SK-N-SH treated with all-trans-retinoic acid at 6 μM for 48 hours (cell line): ENCODE results near the gene TMEM131L.

Source experiments
- ATAC-seq: fragments of 200-7000 bp; cut with Tn5 transposase; 3 replicates; pipeline ENCODE4 v1.9.1; 2020; ENCODE audit warnings: mild to moderate bottlenecking, moderate library complexity
- ARNTL ChIP-seq: fragments of 450-650 bp; formaldehyde crosslinking; IDR thresholded peaks from 2 replicates; pipeline ENCODE4 v1.5.0; 2020; ENCODE audit warnings: low read depth, mild to moderate bottlenecking, moderate library complexity, borderline replicate concordance
- BACH2 ChIP-seq: fragments of 250-450 bp; sonication (Bioruptor Pico); IDR thresholded peaks from 2 replicates; pipeline ENCODE4 v1.9.0; 2021; ENCODE audit warnings: mild to moderate bottlenecking, borderline replicate concordance
- CSDC2 ChIP-seq: fragments of 250-450 bp; sonication (Bioruptor Pico); IDR thresholded peaks from 2 replicates; pipeline ENCODE4 v1.5.0; 2020; ENCODE audit warnings: mild to moderate bottlenecking, moderate library complexity
- ESRRG ChIP-seq: fragments of 250-450 bp; sonication (Bioruptor Pico); IDR thresholded peaks from 2 replicates; pipeline ENCODE4 v1.6.1; 2021; ENCODE audit warnings: mild to moderate bottlenecking
- ISL1 ChIP-seq: fragments of 250-450 bp; sonication (Bioruptor Pico); IDR thresholded peaks from 2 replicates; pipeline ENCODE4 v2.1.2; 2022; ENCODE audit warnings: mild to moderate bottlenecking, moderate library complexity
- OSR1 ChIP-seq: fragments of 250-450 bp; sonication (Bioruptor Pico); IDR thresholded peaks from 2 replicates; pipeline ENCODE4 v1.8.0; 2022; ENCODE audit warnings: moderate library complexity, mild to moderate bottlenecking, inconsistent platforms
- PPARA ChIP-seq: fragments of 250-450 bp; sonication (Bioruptor Pico); IDR thresholded peaks from 2 replicates; pipeline ENCODE4 v1.5.0; 2020; ENCODE audit warnings: mild to moderate bottlenecking, borderline replicate concordance
- RARB ChIP-seq: fragments of 250-450 bp; sonication (Bioruptor Pico); IDR thresholded peaks from 2 replicates; pipeline ENCODE4 v1.8.0; 2021; ENCODE audit warnings: mild to moderate bottlenecking, moderate library complexity
- SNAI2 ChIP-seq: fragments of 250-450 bp; sonication (Bioruptor Pico); IDR thresholded peaks from 2 replicates; pipeline ENCODE4 v1.5.0; 2020; ENCODE audit warnings: mild to moderate bottlenecking, moderate library complexity
- TCF4 ChIP-seq: fragments of 250-450 bp; sonication (Bioruptor Pico); IDR thresholded peaks from 2 replicates; pipeline ENCODE4 v1.8.0; 2021; ENCODE audit warnings: mild to moderate bottlenecking, moderate library complexity, borderline replicate concordance
- TOX ChIP-seq: fragments of 250-450 bp; sonication (Bioruptor Pico); IDR thresholded peaks from 2 replicates; pipeline ENCODE4 v1.8.0; 2021; ENCODE audit warnings: mild to moderate bottlenecking, moderate library complexity, borderline replicate concordance
- ZFP30 ChIP-seq: fragments of 450-650 bp; formaldehyde crosslinking; IDR thresholded peaks from 2 replicates; pipeline ENCODE4 v1.5.0; 2022; ENCODE audit warnings: mild to moderate bottlenecking, moderate library complexity
- ZNF565 ChIP-seq: fragments of 450-650 bp; formaldehyde crosslinking; conservative IDR thresholded peaks from 2 replicates; pipeline ENCODE4 v1.5.0; 2020; ENCODE audit warnings: low read depth, mild to moderate bottlenecking, moderate library complexity
- ZNF70 ChIP-seq: fragments of 450-650 bp; formaldehyde crosslinking; IDR thresholded peaks from 2 replicates; pipeline ENCODE4 v1.5.0; 2020; ENCODE audit warnings: mild to moderate bottlenecking, moderate library complexity
- ZNF8 ChIP-seq: fragments of 450-650 bp; formaldehyde crosslinking; IDR thresholded peaks from 2 replicates; pipeline ENCODE4 v1.5.0; 2020; ENCODE audit warnings: mild to moderate bottlenecking, moderate library complexity
- TF ChIP-seq, protein P1 (sequence below): fragments of 250-450 bp; sonication (Bioruptor Pico); IDR thresholded peaks from 2 replicates; pipeline ENCODE4 v1.5.0; 2020; ENCODE audit warnings: mild to moderate bottlenecking, moderate library complexity
- TF ChIP-seq, protein P2 (sequence below): fragments of 250-450 bp; sonication (Bioruptor Pico); IDR thresholded peaks from 2 replicates; pipeline ENCODE4 v1.5.1; 2020; ENCODE audit warnings: low read depth, mild to moderate bottlenecking, moderate library complexity
- TF ChIP-seq, protein P3 (sequence below): fragments of 250-450 bp; sonication (Bioruptor Pico); IDR thresholded peaks from 2 replicates; pipeline ENCODE4 v1.5.1; 2021; ENCODE audit warnings: mild to moderate bottlenecking, moderate library complexity
- TF ChIP-seq, protein P4 (sequence below): fragments of 250-450 bp; sonication (Bioruptor Pico); IDR thresholded peaks from 2 replicates; pipeline ENCODE4 v1.8.0; 2020; ENCODE audit warnings: mild to moderate bottlenecking, moderate library complexity, borderline replicate concordance

Gene TMEM131L

DNA sequence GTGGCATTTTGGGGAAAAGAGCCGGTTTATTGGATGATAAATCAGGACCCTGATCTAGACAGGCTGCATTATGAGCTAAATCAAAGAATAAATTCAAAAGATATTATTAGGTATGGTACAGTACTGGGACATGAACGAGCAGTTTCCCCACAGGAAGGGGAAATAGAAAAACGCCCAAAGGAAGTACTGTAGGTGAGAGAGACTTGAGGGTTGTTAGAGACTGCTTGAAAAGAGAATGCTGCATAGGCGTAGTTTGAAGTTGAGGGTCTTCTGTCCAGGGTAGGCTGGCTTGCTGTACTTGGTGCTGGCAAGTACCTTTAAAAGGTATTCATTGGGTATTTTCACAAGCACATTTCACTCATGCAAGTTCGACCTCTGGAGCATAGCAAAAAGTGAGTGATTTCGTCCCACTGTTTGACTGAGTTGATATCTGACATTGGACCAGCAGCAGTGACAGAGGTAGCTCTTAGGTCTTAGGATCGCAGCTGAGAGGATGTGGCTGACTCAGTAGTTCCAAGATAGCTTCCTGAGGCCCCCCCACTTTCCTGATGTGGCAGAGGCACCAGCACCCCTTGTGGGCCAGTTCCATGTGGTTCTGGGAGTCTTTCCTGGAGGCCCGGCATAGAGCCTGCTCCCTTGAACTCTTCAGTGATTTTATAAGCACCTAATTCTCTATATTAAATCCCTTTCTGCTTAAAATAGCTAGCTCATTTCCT, 64.3 kb downstream of the TMEM131L start (continued):
- TF ChIP-seq, protein P1, sequence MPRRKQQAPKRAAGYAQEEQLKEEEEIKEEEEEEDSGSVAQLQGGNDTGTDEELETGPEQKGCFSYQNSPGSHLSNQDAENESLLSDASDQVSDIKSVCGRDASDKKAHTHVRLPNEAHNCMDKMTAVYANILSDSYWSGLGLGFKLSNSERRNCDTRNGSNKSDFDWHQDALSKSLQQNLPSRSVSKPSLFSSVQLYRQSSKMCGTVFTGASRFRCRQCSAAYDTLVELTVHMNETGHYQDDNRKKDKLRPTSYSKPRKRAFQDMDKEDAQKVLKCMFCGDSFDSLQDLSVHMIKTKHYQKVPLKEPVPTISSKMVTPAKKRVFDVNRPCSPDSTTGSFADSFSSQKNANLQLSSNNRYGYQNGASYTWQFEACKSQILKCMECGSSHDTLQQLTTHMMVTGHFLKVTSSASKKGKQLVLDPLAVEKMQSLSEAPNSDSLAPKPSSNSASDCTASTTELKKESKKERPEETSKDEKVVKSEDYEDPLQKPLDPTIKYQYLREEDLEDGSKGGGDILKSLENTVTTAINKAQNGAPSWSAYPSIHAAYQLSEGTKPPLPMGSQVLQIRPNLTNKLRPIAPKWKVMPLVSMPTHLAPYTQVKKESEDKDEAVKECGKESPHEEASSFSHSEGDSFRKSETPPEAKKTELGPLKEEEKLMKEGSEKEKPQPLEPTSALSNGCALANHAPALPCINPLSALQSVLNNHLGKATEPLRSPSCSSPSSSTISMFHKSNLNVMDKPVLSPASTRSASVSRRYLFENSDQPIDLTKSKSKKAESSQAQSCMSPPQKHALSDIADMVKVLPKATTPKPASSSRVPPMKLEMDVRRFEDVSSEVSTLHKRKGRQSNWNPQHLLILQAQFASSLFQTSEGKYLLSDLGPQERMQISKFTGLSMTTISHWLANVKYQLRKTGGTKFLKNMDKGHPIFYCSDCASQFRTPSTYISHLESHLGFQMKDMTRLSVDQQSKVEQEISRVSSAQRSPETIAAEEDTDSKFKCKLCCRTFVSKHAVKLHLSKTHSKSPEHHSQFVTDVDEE (CRISPR knock-in tag): no peak
- TF ChIP-seq, all 23 proteins: peak for 0

DNA sequence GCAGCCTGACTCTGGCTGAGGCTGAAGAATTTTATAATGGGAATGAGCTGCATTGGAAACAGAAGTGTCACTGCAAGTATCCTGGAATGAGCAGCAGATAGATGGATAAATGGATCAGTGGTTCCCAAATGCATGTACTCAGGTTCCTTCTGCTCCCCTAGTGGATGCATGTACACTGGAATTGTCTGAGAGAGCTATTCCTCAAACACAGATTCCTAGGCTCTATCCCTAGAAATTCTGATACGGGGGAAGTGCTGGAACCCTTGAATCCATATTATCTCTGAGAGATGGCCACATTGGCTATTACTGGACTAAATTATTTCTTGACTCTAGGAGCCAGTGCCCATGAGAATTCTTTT, 64.8 kb downstream of the TMEM131L start:
- peak; percentile 60; the same call in 2 of the 3 replicates for ATAC-seq
- TF ChIP-seq PPARA (CRISPR knock-in tag) (no peak), ISL1 (CRISPR knock-in tag) (no peak), SNAI2 (CRISPR knock-in tag) (no peak), ZFP30 (no peak), CSDC2 (no peak), BACH2 (no peak), ARNTL (CRISPR knock-in tag) (no peak), TOX (CRISPR knock-in tag) (no peak)
- TF ChIP-seq, protein P2, sequence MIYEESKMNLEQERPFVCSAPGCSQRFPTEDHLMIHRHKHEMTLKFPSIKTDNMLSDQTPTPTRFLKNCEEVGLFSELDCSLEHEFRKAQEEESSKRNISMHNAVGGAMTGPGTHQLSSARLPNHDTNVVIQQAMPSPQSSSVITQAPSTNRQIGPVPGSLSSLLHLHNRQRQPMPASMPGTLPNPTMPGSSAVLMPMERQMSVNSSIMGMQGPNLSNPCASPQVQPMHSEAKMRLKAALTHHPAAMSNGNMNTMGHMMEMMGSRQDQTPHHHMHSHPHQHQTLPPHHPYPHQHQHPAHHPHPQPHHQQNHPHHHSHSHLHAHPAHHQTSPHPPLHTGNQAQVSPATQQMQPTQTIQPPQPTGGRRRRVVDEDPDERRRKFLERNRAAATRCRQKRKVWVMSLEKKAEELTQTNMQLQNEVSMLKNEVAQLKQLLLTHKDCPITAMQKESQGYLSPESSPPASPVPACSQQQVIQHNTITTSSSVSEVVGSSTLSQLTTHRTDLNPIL (CRISPR knock-in tag): no peak

DNA sequence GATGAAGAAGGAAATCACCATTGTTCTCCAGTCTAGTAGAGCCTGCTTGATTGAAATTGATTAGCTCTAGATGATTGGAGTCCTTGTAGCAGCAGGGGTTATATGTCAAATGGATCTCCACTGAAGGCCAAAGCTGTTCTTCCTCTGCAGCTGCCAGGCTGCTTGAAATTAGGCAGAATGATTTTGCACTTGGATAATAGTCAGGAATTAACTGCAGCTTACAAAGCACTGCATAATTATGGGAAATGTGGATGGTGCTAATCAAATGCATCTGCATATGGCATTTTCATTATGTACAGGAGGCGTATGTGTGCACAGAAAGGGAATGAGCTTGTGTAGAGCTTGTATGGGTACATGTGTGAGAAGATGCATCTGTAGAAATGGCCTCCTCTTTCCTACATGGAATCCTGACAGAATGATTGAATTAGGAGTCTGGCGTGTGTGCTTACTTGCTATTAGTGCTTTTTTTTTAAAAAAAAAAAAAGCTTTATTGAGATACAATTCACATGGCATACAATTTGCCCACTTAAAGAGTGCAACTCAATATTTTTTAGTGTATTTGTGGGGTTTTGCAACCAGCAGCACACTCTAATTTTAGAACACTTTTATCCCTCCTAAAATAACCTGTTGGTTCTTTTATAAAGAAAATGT, 65.9 kb downstream of the TMEM131L start:
- ATAC-seq: no peak
- TF ChIP-seq RARB (CRISPR knock-in tag): no peak
- no peak for TF ChIP-seq ZNF70 (CRISPR knock-in tag)
- no peak for TF ChIP-seq ESRRG (CRISPR knock-in tag)
- no peak for TF ChIP-seq PPARA (CRISPR knock-in tag)
- TF ChIP-seq ISL1 (CRISPR knock-in tag): no peak
- TF ChIP-seq ARNTL (CRISPR knock-in tag): no peak
- no peak for TF ChIP-seq TOX (CRISPR knock-in tag)
- TF ChIP-seq, protein P3, sequence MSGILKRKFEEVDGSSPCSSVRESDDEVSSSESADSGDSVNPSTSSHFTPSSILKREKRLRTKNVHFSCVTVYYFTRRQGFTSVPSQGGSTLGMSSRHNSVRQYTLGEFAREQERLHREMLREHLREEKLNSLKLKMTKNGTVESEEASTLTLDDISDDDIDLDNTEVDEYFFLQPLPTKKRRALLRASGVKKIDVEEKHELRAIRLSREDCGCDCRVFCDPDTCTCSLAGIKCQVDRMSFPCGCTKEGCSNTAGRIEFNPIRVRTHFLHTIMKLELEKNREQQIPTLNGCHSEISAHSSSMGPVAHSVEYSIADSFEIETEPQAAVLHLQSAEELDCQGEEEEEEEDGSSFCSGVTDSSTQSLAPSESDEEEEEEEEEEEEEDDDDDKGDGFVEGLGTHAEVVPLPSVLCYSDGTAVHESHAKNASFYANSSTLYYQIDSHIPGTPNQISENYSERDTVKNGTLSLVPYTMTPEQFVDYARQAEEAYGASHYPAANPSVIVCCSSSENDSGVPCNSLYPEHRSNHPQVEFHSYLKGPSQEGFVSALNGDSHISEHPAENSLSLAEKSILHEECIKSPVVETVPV (CRISPR knock-in tag): no peak
- no peak for TF ChIP-seq ZNF8 (CRISPR knock-in tag)
- no peak for TF ChIP-seq SNAI2 (CRISPR knock-in tag)

DNA sequence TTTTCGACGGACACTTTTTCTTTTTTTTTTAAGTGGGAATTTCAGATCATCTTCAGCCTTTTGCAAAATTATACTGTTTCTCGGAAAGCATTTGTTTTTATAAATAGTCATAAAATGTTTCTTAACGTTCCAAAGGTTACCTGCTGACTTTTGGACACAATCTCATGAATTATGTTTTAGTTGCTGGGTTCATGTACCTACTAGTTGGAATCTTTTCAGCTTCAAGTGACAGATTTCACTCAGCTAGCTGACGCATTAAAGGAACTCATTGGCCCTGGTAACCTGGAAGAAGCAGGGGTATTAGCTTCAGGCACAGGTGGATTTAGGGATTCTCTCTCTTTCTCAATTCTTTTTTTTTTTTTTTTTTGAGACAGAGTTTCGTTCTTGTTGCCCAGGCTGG, 66.5 kb downstream of the TMEM131L start:
- TF ChIP-seq, protein P2 (CRISPR knock-in tag): no peak
- ATAC-seq: no peak

DNA sequence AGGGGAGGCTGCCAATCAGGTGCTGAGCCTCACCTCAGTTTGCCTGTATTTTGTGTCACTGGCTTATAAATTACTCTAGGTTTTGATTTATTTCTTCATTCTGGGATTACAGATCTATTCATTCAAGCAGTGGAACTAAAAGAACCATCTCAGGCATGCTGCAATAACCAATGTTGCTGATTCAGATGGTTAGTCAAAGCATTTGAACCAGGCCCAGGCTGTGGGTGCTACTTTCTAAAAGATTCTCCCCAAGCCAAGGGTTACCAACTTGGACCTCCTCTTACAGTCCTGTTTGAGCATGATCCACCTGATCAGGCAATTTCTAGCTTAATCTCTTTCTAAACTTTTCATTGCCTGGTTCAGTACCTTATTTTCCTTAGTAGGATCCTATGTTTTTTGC, 67.2 kb downstream of the TMEM131L start:
- ATAC-seq: no peak
- TF ChIP-seq OSR1 (CRISPR knock-in tag) (no peak), ZNF565 (CRISPR knock-in tag) (no peak), TOX (CRISPR knock-in tag) (no peak), ZFP30 (no peak), BACH2 (no peak), CSDC2 (no peak), PPARA (CRISPR knock-in tag) (no peak), ESRRG (CRISPR knock-in tag) (no peak), TCF4 (CRISPR knock-in tag) (no peak)
- TF ChIP-seq, protein P1 (CRISPR knock-in tag): no peak
- TF ChIP-seq, protein P4, sequence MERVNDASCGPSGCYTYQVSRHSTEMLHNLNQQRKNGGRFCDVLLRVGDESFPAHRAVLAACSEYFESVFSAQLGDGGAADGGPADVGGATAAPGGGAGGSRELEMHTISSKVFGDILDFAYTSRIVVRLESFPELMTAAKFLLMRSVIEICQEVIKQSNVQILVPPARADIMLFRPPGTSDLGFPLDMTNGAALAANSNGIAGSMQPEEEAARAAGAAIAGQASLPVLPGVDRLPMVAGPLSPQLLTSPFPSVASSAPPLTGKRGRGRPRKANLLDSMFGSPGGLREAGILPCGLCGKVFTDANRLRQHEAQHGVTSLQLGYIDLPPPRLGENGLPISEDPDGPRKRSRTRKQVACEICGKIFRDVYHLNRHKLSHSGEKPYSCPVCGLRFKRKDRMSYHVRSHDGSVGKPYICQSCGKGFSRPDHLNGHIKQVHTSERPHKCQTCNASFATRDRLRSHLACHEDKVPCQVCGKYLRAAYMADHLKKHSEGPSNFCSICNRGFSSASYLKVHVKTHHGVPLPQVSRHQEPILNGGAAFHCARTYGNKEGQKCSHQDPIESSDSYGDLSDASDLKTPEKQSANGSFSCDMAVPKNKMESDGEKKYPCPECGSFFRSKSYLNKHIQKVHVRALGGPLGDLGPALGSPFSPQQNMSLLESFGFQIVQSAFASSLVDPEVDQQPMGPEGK: no peak
